Astrocyte (in vitro differentiated cells and primary cell): ENCODE measurements around the gene CEACAM19.

Experiments used
- CTCF ChIP-seq: IDR thresholded peaks from 2 replicates; pipeline ENCODE4 v1.5.1; 2011; ENCODE audit warnings: low read depth, mild to moderate bottlenecking, inconsistent platforms, low read length, moderate library complexity; ENCODE audit not compliant: insufficient read depth
- EZH2 ChIP-seq: IDR thresholded peaks from 2 replicates; pipeline ENCODE4 v1.6.1; 2012; ENCODE audit warnings: mild to moderate bottlenecking, low read length, inconsistent platforms; ENCODE audit not compliant: insufficient read depth

GRCh38 chr19:44731081-44731480 lies 59.8 kb downstream of the CEACAM19 start:
- TF ChIP-seq CTCF (no peak), EZH2 (no peak)
